GM12873 (cell line): Measurements from ENCODE around the gene CENPP.

Source experiments
- CTCF ChIP-seq: IDR thresholded peaks from 2 replicates; pipeline ENCODE4 v1.5.1; 2012; ENCODE audit warnings: low read depth, mild to moderate bottlenecking, moderate library complexity, low read length, control low read depth; ENCODE audit not compliant: insufficient read depth; ENCODE audit errors: missing control alignments

CENPP gene

GRCh38 chr9:92480986-92481633 is 155.4 kb downstream of the CENPP start:
- no peak for TF ChIP-seq CTCF

GRCh38 chr9:92482329-92482728 is 156.6 kb downstream of the CENPP start, which contains the start of gene ASPN:
TSS of gene ASPN (minus strand) at chr9:92482506.
- TF ChIP-seq CTCF = no peak

- no peak for TF ChIP-seq CTCF
Observed at GRCh38 chr9:92482805-92483204, 157.1 kb downstream of the CENPP start.

- TF ChIP-seq CTCF = no peak
Observed at GRCh38 chr9:92483627-92484545, 158.1 kb downstream of the CENPP start.

GRCh38 chr9:92484563-92484962 is 158.8 kb downstream of the CENPP start:
- TF ChIP-seq CTCF = no peak

- no peak for TF ChIP-seq CTCF
Observed at GRCh38 chr9:92486371-92486770, 160.6 kb downstream of the CENPP start.
